HG02973 (cell line): ENCODE data around the gene CDK17.
"Not testable (repeated sequence)": the region's sequence is repeated elsewhere in the genome, so short reads cannot be mapped to it uniquely, and the experiment has no call there.

Source experiments
- ATAC-seq: cut with Tn5 transposase; IDR thresholded peaks from one replicate; pipeline ENCODE4 v1.9.1; 2021; ENCODE audit warnings: moderate library complexity; ENCODE audit not compliant: unreplicated experiment

CDK17 gene

GRCh38 chr12:96359328-96359727 lies 40.9 kb downstream of the CDK17 start:
- no peak for ATAC-seq

GRCh38 chr12:96356831-96357230 lies 43.4 kb downstream of the CDK17 start:
- ATAC-seq, result no peak

- ATAC-seq, result no peak
Measured at GRCh38 chr12:96354844-96355534, 45.2 kb downstream of the CDK17 start.

GRCh38 chr12:96354326-96354725 lies 45.9 kb downstream of the CDK17 start:
- no peak for ATAC-seq

- ATAC-seq, result no peak
Measured at GRCh38 chr12:96352161-96352835, 47.9 kb downstream of the CDK17 start.

GRCh38 chr12:96350982-96351381 lies 49.3 kb downstream of the CDK17 start:
- ATAC-seq, result peak; percentile 45

- no peak for ATAC-seq
Measured at GRCh38 chr12:96347130-96347699, 53.0 kb downstream of the CDK17 start.

GRCh38 chr12:96346716-96347115 lies 53.5 kb downstream of the CDK17 start:
- not testable (repeated sequence) for ATAC-seq

GRCh38 chr12:96344124-96344695 lies 56.0 kb downstream of the CDK17 start:
- ATAC-seq, result no peak

GRCh38 chr12:96343347-96343954 lies 56.8 kb downstream of the CDK17 start:
- ATAC-seq, result peak; percentile 72

- ATAC-seq, result not testable (repeated sequence)
Measured at GRCh38 chr12:96339666-96340065, 60.6 kb downstream of the CDK17 start.

GRCh38 chr12:96338852-96339471 lies 61.3 kb downstream of the CDK17 start:
- no peak for ATAC-seq

- ATAC-seq, result no peak
Measured at GRCh38 chr12:96337953-96338352, 62.3 kb downstream of the CDK17 start.

GRCh38 chr12:96336489-96336888 lies 63.8 kb downstream of the CDK17 start:
- no peak for ATAC-seq

GRCh38 chr12:96335270-96335669 lies 65.0 kb downstream of the CDK17 start:
- peak; percentile 80 for ATAC-seq

GRCh38 chr12:96334502-96334901 lies 65.7 kb downstream of the CDK17 start:
- ATAC-seq, result no peak

GRCh38 chr12:96329545-96329944 lies 70.7 kb downstream of the CDK17 start:
- ATAC-seq, result no peak

GRCh38 chr12:96329018-96329417 lies 71.2 kb downstream of the CDK17 start:
- no peak for ATAC-seq

- ATAC-seq, result no peak
Measured at GRCh38 chr12:96327889-96328288, 72.3 kb downstream of the CDK17 start.

- peak; percentile 80 for ATAC-seq
Measured at GRCh38 chr12:96327346-96327745, 72.9 kb downstream of the CDK17 start.

GRCh38 chr12:96326628-96327227 lies 73.5 kb downstream of the CDK17 start:
- ATAC-seq, result peak; percentile 8
